ENCODE measurements around the gene MSX1.

MSX1 gene

GRCh38 chr4:4889781-4890180 lies 30.3 kb downstream of the MSX1 start:
- Mint-ChIP-seq H3K4me3 (no peak overlapping the region), H3K27me3 (peaks cover 33% of the 10 kb centered on the region), H3K9me3 (no peaks in the 10 kb centered on the region), H3K27ac (no peak overlapping the region), H3K4me1 (no peaks in the 10 kb centered on the region)
- DNase-seq (no peak), ATAC-seq (no peak)

- H3K27me3 Mint-ChIP-seq: peaks cover 33% of the 10 kb centered on the region
- no peaks in the 10 kb centered on the region for H3K9me3 Mint-ChIP-seq
- H3K27ac Mint-ChIP-seq: no peak overlapping the region
- DNase-seq (no peak), ATAC-seq (no peak)
- H3K4me1 Mint-ChIP-seq: no peaks in the 10 kb centered on the region
- H3K4me3 Mint-ChIP-seq: no peak overlapping the region
Observed at GRCh38 chr4:4890574-4891255, 31.2 kb downstream of the MSX1 start.

DNA sequence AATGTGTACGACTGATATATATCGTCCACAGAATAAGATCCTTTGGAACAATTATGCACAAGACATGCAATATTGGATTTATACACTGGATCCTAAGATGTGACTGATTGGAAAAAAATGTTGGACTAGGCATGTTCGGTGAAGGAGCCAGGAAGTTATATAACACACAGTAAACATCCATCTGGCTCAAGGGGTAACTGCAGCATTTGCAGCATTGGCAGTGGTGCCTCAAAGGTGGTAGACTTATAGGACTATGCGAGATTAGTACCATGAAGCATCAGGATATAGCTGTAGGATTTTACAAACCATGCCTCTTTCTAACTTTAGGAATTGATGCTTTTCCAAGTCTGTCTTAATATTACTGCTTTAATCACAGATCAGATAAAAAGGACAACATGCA lies 34.3 kb downstream of the MSX1 start:
- no peak for DNase-seq
- no peak overlapping the region for H3K4me3 Mint-ChIP-seq
- H3K9me3 Mint-ChIP-seq: no peaks in the 10 kb centered on the region
- peaks cover 10% of the 10 kb centered on the region for H3K27me3 Mint-ChIP-seq
- H3K4me1 Mint-ChIP-seq: no peaks in the 10 kb centered on the region
- ATAC-seq: no peak
- no peak overlapping the region for H3K27ac Mint-ChIP-seq

DNA sequence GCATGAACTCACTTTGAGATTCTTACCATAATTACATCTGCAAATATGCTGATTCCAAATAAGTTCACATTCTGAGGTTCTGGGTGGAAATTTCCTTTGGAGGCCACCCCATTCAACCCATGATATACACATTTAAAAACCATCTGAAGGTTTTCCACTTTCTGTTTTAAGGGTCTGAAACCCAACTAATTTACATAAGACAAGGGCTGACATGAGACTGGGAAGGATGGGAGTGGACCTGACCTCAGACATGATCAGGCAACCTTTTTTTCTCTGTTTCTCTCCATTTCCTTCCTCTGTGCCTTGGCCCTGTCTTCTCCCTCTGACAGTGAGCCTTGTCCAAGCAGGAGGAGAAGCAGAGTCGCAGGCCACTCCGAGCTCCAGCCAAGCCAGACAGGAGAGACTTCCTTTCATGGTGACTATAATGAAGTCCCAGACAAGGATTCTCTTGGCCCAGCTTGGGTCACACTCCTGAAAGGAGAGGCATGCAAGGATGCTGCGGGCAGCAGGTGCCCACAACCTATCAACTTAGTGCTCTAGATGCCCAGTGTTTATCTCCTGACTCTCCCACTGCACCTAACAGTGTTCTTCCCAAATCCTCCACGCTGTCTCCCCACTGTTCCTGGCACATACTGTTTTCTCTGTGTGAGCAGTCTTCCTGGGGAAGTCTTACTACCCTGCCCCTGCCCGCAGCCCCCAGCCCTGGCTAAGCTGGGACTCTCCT lies 39.9 kb downstream of the MSX1 start:
- Mint-ChIP-seq H3K9me3 (no peaks in the 10 kb centered on the region), H3K4me1 (no peaks in the 10 kb centered on the region), H3K4me3 (no peak overlapping the region), H3K27me3 (peaks cover 8% of the 10 kb centered on the region), H3K27ac (no peak overlapping the region)
- ATAC-seq: no peak
- no peak for DNase-seq

GRCh38 chr4:4901877-4902276 lies 42.4 kb downstream of the MSX1 start:
- no peak for ATAC-seq
- H3K27me3 Mint-ChIP-seq: peaks cover 27% of the 10 kb centered on the region
- DNase-seq: no peak
- no peaks in the 10 kb centered on the region for H3K4me1 Mint-ChIP-seq
- H3K9me3 Mint-ChIP-seq: no peaks in the 10 kb centered on the region
- H3K4me3 Mint-ChIP-seq: no peak overlapping the region
- H3K27ac Mint-ChIP-seq: no peak overlapping the region

DNA sequence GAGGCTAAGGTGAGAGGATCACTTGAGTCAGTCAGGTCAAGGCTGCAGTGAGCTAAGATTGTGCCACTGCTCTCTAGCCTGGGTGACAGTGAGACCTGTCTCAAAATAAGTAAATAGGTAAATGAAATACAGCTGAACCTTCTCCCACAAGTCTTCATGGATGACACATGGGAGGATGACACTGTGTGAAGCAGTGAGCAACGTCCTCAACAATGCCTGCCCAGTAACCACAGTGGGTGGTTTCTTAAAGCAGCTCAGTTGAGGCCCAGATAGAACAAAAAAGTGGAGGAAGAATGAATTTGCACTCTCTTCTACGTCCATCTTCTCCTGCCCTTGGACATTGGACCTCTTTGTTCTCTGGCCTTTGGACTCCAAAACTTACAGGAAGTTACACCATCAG lies 52.7 kb downstream of the MSX1 start:
- Mint-ChIP-seq H3K9me3 (peaks cover under 1 to 8% of the 10 kb centered on the region in 2 donors), H3K27me3 (peaks cover 28% of the 10 kb centered on the region), H3K4me3 (no peak overlapping the region), H3K27ac (no peak overlapping the region), H3K4me1 (no peaks in the 10 kb centered on the region)
- DNase-seq: no peak
- ATAC-seq: no peak

DNA sequence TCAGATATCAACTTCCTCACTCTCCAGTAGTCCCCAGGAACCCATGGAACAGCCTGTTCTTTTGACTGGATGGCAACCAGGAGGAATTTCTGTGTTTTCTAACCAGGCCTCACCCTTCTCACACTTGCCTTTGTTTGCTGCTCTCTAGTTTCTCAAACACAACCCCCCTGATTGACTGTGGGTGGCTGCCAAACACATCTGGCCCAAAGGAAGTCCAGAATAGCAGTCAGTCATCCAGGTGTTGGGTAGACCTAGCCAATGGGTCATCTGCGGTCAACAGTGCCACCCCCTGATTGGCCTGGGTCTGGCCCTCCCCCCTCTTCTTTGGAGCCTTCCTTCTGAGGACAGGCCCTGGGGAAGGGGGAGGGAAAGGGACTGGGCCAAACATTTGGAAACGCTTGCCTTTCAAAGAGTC lies 53.7 kb downstream of the MSX1 start:
- peaks cover 18% of the 10 kb centered on the region for H3K27me3 Mint-ChIP-seq
- no peak overlapping the region for H3K27ac Mint-ChIP-seq
- no peak for DNase-seq

More for the DNA sequence above, 53.7 kb downstream of the MSX1 start:
- ATAC-seq: no peak
- Mint-ChIP-seq H3K4me1 (no peaks in the 10 kb centered on the region), H3K9me3 (peaks cover 8 to 10% of the 10 kb centered on the region in 2 donors), H3K4me3 (no peak overlapping the region)

Measured in stimulated activated naive CD8-positive, alpha-beta T cell treated with anti-CD3 and anti-CD28 coated beads, Interleukin-15, amount 100 ng/mL, for 72 hours (primary cell).